ENCODE measurements around the gene WNT5B.

WNT5B gene

DNA sequence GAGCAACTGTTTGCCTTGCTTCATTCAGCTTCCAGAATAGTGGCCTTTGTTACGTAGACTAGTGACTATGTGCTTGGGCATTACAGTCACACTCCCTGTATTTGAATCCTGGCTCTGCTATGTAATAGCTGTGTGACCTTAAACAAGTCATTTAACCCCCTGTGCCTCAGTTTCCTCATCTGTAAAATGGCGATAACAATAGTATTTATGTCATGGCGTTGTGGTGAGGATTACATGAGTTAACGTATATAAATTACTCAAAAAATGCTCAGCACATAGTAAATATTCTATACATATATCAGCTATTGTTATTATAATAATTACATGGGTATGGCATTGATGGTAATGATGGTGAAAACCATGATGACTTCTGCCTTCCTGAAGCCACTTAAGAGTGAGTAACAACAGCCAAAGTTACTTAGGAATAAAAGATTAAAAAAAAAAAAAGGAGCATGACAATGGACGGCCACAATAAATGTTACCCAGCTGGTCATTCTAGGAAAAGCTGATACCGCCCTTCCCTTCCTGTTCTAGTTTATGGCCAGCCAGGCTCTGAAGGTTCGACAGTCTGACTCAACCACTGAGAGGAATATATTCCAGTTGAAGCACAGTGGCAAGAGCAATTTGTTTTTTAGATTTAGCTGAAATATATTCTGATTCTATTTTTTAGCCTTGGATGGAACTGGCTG, 51.9 kb downstream of the WNT5B start:
- Histone ChIP-seq H3K4me3 (replicated peaks; ENCODE audit: low read depth, low read length) (no peak overlapping the region), H3K27me3 (replicated peaks; ENCODE audit: control insufficient read depth, insufficient read depth, low read length) (no peaks in the 10 kb centered on the region), H3K36me3 (ENCODE audit: control insufficient read depth, insufficient read depth, low read length) (no peaks in the 10 kb centered on the region)
- no peak for DNase-seq (ENCODE audit: extremely low read depth, insufficient read length)
- TF ChIP-seq, protein P1, sequence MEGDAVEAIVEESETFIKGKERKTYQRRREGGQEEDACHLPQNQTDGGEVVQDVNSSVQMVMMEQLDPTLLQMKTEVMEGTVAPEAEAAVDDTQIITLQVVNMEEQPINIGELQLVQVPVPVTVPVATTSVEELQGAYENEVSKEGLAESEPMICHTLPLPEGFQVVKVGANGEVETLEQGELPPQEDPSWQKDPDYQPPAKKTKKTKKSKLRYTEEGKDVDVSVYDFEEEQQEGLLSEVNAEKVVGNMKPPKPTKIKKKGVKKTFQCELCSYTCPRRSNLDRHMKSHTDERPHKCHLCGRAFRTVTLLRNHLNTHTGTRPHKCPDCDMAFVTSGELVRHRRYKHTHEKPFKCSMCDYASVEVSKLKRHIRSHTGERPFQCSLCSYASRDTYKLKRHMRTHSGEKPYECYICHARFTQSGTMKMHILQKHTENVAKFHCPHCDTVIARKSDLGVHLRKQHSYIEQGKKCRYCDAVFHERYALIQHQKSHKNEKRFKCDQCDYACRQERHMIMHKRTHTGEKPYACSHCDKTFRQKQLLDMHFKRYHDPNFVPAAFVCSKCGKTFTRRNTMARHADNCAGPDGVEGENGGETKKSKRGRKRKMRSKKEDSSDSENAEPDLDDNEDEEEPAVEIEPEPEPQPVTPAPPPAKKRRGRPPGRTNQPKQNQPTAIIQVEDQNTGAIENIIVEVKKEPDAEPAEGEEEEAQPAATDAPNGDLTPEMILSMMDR (IDR thresholded peaks at IDR 0.05; ENCODE audit: insufficient read depth, low read length, poor library complexity, severe bottlenecking), result no peak

DNA sequence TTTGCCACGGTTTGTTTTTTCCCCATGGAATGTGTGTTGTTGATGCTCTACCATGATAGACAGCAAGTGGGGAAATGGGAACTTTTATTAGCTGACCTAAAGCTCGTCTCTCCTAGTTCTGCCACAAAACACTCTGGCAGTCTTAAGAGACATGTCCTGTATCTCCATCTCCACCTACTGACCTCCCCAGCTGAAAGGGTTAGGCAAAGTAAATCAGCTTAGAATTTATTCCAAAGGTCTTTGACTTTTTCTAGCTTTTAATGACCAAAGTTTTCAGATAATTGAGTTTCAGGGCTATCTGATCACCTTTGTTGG, 52.4 kb downstream of the WNT5B start:
- Histone ChIP-seq H3K4me3 (replicated peaks; ENCODE audit: low read depth, low read length) (no peak overlapping the region), H3K36me3 (ENCODE audit: control insufficient read depth, insufficient read depth, low read length) (no peaks in the 10 kb centered on the region), H3K27me3 (replicated peaks; ENCODE audit: control insufficient read depth, insufficient read depth, low read length) (no peaks in the 10 kb centered on the region)
- TF ChIP-seq, protein P1 (IDR thresholded peaks at IDR 0.05; ENCODE audit: insufficient read depth, low read length, poor library complexity, severe bottlenecking), result no peak
- DNase-seq (ENCODE audit: extremely low read depth, insufficient read length), result no peak

DNA sequence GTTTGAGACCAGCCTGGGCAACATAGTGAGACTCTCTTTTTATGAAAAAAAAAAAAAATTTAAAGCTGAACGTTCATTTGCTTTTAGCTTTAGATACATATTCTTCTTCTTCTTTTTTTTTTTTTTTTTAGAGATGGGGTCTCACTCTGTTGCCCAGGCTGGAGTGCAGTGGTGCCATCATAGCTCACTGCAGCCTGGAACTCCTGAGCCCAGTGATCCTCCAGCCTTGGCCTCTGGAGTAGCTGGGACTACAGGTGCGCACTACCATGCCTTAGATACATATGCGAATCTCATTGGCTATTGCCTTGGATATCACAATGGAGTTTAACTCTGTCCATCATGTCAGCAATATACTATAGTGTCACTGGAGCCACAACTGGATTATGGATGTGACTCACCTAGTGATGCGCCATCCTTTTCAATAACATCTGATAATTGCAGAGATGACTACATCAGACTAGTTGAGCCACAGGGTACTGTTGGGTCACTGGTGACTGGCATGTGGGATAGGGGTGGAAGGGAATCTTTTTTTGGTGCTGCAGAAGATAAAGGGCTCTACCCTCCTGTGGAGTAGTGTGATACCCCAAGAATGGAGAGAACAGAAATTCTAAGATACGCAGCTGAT, 59.2 kb downstream of the WNT5B start:
- no peaks in the 10 kb centered on the region for H3K36me3 ChIP-seq (ENCODE audit: control insufficient read depth, insufficient read depth, low read length)
- no peak for DNase-seq (ENCODE audit: extremely low read depth, insufficient read length)
- H3K4me3 ChIP-seq (replicated peaks; ENCODE audit: low read depth, low read length), result no peak overlapping the region
- no peaks in the 10 kb centered on the region for H3K27me3 ChIP-seq (replicated peaks; ENCODE audit: control insufficient read depth, insufficient read depth, low read length)
- TF ChIP-seq, protein P1 (IDR thresholded peaks at IDR 0.05; ENCODE audit: insufficient read depth, low read length, poor library complexity, severe bottlenecking), result no peak

DNA sequence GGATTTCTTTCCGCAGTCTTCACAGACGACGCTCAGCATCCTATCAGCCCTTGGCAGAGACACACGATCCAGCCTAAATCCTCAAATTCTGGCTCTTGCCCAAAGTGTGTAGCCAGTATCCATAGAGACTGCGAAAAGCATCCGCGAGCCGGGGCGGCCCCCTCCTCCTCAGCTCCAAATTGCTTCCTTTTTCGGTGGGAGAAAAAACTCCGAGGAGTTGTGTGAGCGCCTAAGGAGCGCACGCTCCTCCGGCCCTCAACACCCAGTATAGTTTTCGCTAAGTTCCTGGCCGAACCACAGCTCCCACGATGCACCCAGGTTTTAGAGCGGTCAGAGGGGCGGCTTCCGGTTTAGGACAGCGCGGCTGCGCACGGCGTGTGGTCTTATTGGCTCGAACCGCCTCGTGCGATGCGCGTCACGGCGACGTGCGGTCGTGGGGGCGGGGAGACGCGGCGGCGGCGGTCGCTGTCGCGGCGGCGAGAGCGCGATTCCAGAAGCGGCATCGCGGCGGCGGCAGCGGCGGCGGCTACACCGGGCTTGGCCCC, 61.6 kb downstream of the WNT5B start, which contains the start of gene ADIPOR2:
TSS of gene ADIPOR2 (plus strand) at position 493 of the 545 bp plus-strand sequence. CDS start 63,274 bp downstream, outside the sequence.
- Histone ChIP-seq H3K36me3 (ENCODE audit: control insufficient read depth, insufficient read depth, low read length) (no peaks in the 10 kb centered on the region), H3K27me3 (replicated peaks; ENCODE audit: control insufficient read depth, insufficient read depth, low read length) (no peaks in the 10 kb centered on the region), H3K4me3 (replicated peaks; ENCODE audit: low read depth, low read length) (peak within 1 kb of the TSS; percentile 97)
- TF ChIP-seq, protein P1 (IDR thresholded peaks at IDR 0.05; ENCODE audit: insufficient read depth, low read length, poor library complexity, severe bottlenecking), result no peak
- peak; percentile 96 for DNase-seq (ENCODE audit: extremely low read depth, insufficient read length)

DNA sequence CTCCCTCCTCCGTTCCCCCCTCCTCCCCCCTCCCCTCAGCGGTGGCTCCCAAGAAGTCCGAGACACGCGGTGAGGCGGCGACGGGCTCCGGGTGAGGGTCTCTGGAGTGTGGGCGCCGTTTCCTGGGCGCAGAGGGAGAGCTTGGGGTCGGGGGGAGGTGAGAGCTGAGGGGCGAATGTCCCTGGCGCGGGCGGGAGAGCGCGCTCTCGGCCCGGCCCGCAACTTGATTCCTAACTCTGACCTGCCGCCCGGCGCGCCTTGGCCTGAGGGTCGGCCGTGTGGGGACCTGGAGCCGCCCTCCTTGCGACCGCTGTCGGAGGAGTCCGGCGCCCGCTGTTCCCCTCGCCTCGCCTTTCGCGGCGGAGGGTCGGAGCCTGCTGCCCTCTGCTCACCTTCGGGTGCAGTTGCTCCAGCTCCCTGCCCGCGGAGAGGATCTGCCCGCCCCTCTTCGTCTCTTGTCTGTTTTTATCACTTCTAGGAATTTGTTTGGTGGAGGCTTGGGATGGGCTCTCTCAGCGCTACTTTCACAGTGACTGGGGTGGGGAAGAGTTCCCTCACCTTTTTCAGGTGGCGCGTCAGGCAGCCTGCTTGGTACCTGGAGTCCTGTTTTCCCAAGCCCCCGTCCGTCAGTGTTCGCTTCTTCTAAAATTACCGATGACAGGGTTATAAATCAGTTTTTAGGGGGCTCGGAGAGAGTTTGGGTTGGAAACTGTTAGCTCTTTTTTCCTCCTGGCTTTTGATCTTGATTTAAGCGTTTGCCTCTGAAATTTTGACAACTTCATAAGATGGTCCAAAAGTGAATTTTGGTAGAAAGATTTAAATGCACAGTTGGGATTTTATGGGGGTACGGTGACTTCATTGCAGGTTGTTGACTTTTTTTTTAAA, 62.3 kb downstream of the WNT5B start:
- DNase-seq (ENCODE audit: extremely low read depth, insufficient read length), result no peak
- no peaks in the 10 kb centered on the region for H3K36me3 ChIP-seq (ENCODE audit: control insufficient read depth, insufficient read depth, low read length)
- TF ChIP-seq, protein P1 (IDR thresholded peaks at IDR 0.05; ENCODE audit: insufficient read depth, low read length, poor library complexity, severe bottlenecking), result no peak
- peak overlapping the region; percentile 97 for H3K4me3 ChIP-seq (replicated peaks; ENCODE audit: low read depth, low read length)
- H3K27me3 ChIP-seq (replicated peaks; ENCODE audit: control insufficient read depth, insufficient read depth, low read length), result no peaks in the 10 kb centered on the region

Measured in GM06990 (cell line).